Duodenal mucosa (tissue), 2 donors: ENCODE data around the gene SST.
"Not testable (repeated sequence)": the region's sequence is repeated elsewhere in the genome, so short reads cannot be mapped to it uniquely, and the experiment has no call there.

Experiments used
- H3K27ac ChIP-seq: one replicate; pipeline ENCODE4 v1.7.0; 2013; ENCODE audit warnings: low read depth, low read length
- H3K27me3 ChIP-seq, 2 donors: one replicate each; pipeline ENCODE4 v1.7.0; 2013; ENCODE audit warnings: low read length in 2 of 2, control low read depth in 1 of 2; ENCODE audit not compliant: insufficient read depth in 2 of 2, control insufficient read depth in 1 of 2
- H3K36me3 ChIP-seq, 2 donors: one replicate each; pipeline ENCODE4 v1.7.0; 2013; ENCODE audit warnings: low read length in 2 of 2, control low read depth in 1 of 2; ENCODE audit not compliant: insufficient read depth in 2 of 2, control insufficient read depth in 1 of 2
- H3K4me1 ChIP-seq, 2 donors: one replicate each; pipeline ENCODE4 v1.7.0; 2013; ENCODE audit warnings: low read length in 2 of 2, control low read depth in 1 of 2; ENCODE audit not compliant: insufficient read depth in 2 of 2, control insufficient read depth in 1 of 2
- H3K4me3 ChIP-seq, 2 donors: one replicate each; pipeline ENCODE4 v1.7.0; 2013; ENCODE audit warnings: low read length in 2 of 2, low read depth in 1 of 2
- H3K9ac ChIP-seq, 2 donors: one replicate each; pipeline ENCODE4 v1.7.0; 2013; ENCODE audit warnings: low read length in 2 of 2, low read depth in 1 of 2
- H3K9me3 ChIP-seq, 2 donors: one replicate each; pipeline ENCODE4 v1.7.0; 2013; ENCODE audit warnings: low read length in 2 of 2, control low read depth in 1 of 2; ENCODE audit not compliant: control insufficient read depth in 1 of 2

SST gene

GRCh38 chr3:187662848-187663409, 7.3 kb downstream of the SST start:
- peaks cover 0 to 8% of the 10 kb centered on the region in 2 donors for H3K27me3 ChIP-seq
- H3K36me3 ChIP-seq = no peaks in the 10 kb centered on the region
- no peaks in the 10 kb centered on the region for H3K4me1 ChIP-seq
- no peak overlapping the region for H3K4me3 ChIP-seq
- H3K9ac ChIP-seq = no peak overlapping the region
- no peaks in the 10 kb centered on the region for H3K9me3 ChIP-seq
- no peak overlapping the region for H3K27ac ChIP-seq

GRCh38 chr3:187661267-187661666, 8.9 kb downstream of the SST start:
- H3K4me1 ChIP-seq = no peaks in the 10 kb centered on the region
- no peak overlapping the region for H3K27ac ChIP-seq
- H3K27me3 ChIP-seq = peaks cover 0 to 7% of the 10 kb centered on the region in 2 donors
- H3K9me3 ChIP-seq = no peaks in the 10 kb centered on the region
- no peak overlapping the region for H3K4me3 ChIP-seq
- H3K9ac ChIP-seq = no peak overlapping the region
- no peaks in the 10 kb centered on the region for H3K36me3 ChIP-seq

- no peaks in the 10 kb centered on the region for H3K36me3 ChIP-seq
- H3K9ac ChIP-seq = no peak overlapping the region
- H3K27ac ChIP-seq = no peak overlapping the region
- no peaks in the 10 kb centered on the region for H3K4me1 ChIP-seq
- no peaks in the 10 kb centered on the region for H3K9me3 ChIP-seq
- H3K27me3 ChIP-seq = peaks cover 3 to 15% of the 10 kb centered on the region in 2 donors
- no peak overlapping the region for H3K4me3 ChIP-seq
Observed at GRCh38 chr3:187651282-187651681, 18.9 kb downstream of the SST start.

- H3K4me1 ChIP-seq = no peaks in the 10 kb centered on the region
- H3K9ac ChIP-seq = no peak overlapping the region
- H3K27me3 ChIP-seq = peaks cover 3 to 6% of the 10 kb centered on the region in 2 donors
- H3K9me3 ChIP-seq = no peaks in the 10 kb centered on the region
- no peaks in the 10 kb centered on the region for H3K36me3 ChIP-seq
- no peak overlapping the region for H3K27ac ChIP-seq
- H3K4me3 ChIP-seq = no peak overlapping the region
Observed at GRCh38 chr3:187648177-187648576, 22.0 kb downstream of the SST start.

- Histone ChIP-seq H3K4me1 (no peaks in the 10 kb centered on the region), H3K27ac (no peak overlapping the region)
Observed at GRCh38 chr3:187646906-187647660, 23.1 kb downstream of the SST start.

GRCh38 chr3:187645379-187645778, 24.8 kb downstream of the SST start:
- not testable (repeated sequence) for H3K4me3 ChIP-seq, H3K9me3 ChIP-seq, H3K4me1 ChIP-seq

More at GRCh38 chr3:187646906-187647660, 23.1 kb downstream of the SST start:
- H3K4me3 ChIP-seq = no peak overlapping the region
- no peak overlapping the region for H3K9ac ChIP-seq
- H3K36me3 ChIP-seq = no peaks in the 10 kb centered on the region
- H3K27me3 ChIP-seq = peaks cover 3 to 6% of the 10 kb centered on the region in 2 donors
- no peaks in the 10 kb centered on the region for H3K9me3 ChIP-seq

GRCh38 chr3:187642861-187643260, 27.3 kb downstream of the SST start:
- Histone ChIP-seq H3K27me3 (peaks cover 0 to 8% of the 10 kb centered on the region in 2 donors), H3K36me3 (no peaks in the 10 kb centered on the region), H3K4me1 (no peaks in the 10 kb centered on the region), H3K27ac (no peak overlapping the region), H3K9me3 (no peaks in the 10 kb centered on the region), H3K4me3 (no peak overlapping the region), H3K9ac (no peak overlapping the region)

More at GRCh38 chr3:187645379-187645778, 24.8 kb downstream of the SST start:
- not testable (repeated sequence) for H3K27ac ChIP-seq, H3K9ac ChIP-seq, H3K27me3 ChIP-seq, H3K36me3 ChIP-seq

- Histone ChIP-seq H3K27ac (no peak overlapping the region), H3K9me3 (no peaks in the 10 kb centered on the region)
Observed at GRCh38 chr3:187641320-187642016, 28.7 kb downstream of the SST start.

GRCh38 chr3:187640569-187641059, 29.6 kb downstream of the SST start:
- Histone ChIP-seq H3K4me3 (no peak overlapping the region), H3K36me3 (no peaks in the 10 kb centered on the region), H3K27ac (no peak overlapping the region), H3K27me3 (peaks cover 0 to 8% of the 10 kb centered on the region in 2 donors), H3K4me1 (no peaks in the 10 kb centered on the region), H3K9ac (no peak overlapping the region), H3K9me3 (no peaks in the 10 kb centered on the region)

More at GRCh38 chr3:187641320-187642016, 28.7 kb downstream of the SST start:
- Histone ChIP-seq H3K9ac (no peak overlapping the region), H3K36me3 (no peaks in the 10 kb centered on the region), H3K4me3 (no peak overlapping the region), H3K27me3 (peaks cover 0 to 8% of the 10 kb centered on the region in 2 donors), H3K4me1 (no peaks in the 10 kb centered on the region)
